H1 (cell line): ENCODE results near the gene SLC25A48. TPM values are rescaled to one million over a fixed set of nuclear protein-coding genes. Genes with fewer than 3 reads are reported as not detected.

Experiments used
- CTBP2 ChIP-seq: IDR thresholded peaks from 2 replicates; pipeline ENCODE4 v1.7.0; 2011; ENCODE audit warnings: borderline replicate concordance, mild to moderate bottlenecking, moderate library complexity, mixed read lengths, low read length; ENCODE audit not compliant: insufficient read depth, insufficient read length
- EP300 ChIP-seq, 2 experiments: IDR thresholded peaks; 1 replicate in 1 of 2; 2 replicates in 1 of 2; pipeline ENCODE4 v1.6.1; 2011 to 2012; ENCODE audit warnings: low read depth in 2 of 2, low read length in 2 of 2, mild to moderate bottlenecking in 2 of 2, borderline replicate concordance in 1 of 2, inconsistent platforms in 1 of 2, moderate library complexity in 1 of 2
- GTF2F1 ChIP-seq: IDR thresholded peaks from 2 replicates; pipeline ENCODE4 v1.6.1; 2012; ENCODE audit warnings: low read depth, low read length, improper control_type of control experiment, borderline replicate concordance
- KDM1A ChIP-seq: fragments of 200-600, 300-600 bp; sonication (generic); IDR thresholded peaks from 2 replicates; pipeline ENCODE4 v1.7.1; 2016; ENCODE audit warnings: mild to moderate bottlenecking, low read length, borderline replicate concordance
- MAFK ChIP-seq: IDR thresholded peaks from 2 replicates; pipeline ENCODE4 v1.6.1; 2012; ENCODE audit warnings: low read depth, mild to moderate bottlenecking, improper control_type of control experiment, low read length
- SIX5 ChIP-seq: IDR thresholded peaks from 2 replicates; pipeline ENCODE4 v1.6.1; 2011; ENCODE audit warnings: mild to moderate bottlenecking, low read depth, low read length
- YY1 ChIP-seq: IDR thresholded peaks from 2 replicates; pipeline ENCODE4 v1.6.1; 2011; ENCODE audit warnings: low read depth, mild to moderate bottlenecking, low read length
- ZNF274 ChIP-seq: IDR thresholded peaks from 2 replicates; pipeline ENCODE4 v1.7.0; 2012; ENCODE audit warnings: low read length, borderline replicate concordance; ENCODE audit errors: extremely low read depth
- polyA plus RNA-seq, 7 experiments: library from polyadenylated mRNA; depleted of rRNA in 3 of 7; stranded (reverse) in 5 of 7; unstranded in 2 of 7; fragments of >200 nt in 5 of 7; fragments of 200-250 nt in 2 of 7; gene quantifications; 1 replicate in 5 of 7; 2 replicates in 1 of 7; 4 replicates in 1 of 7; pipeline versions ENCODE4 v1.2.1 to v1.2.3, GENCODE V29; 2011 to 2013; ENCODE audit warnings: missing spikeins in 2 of 7, mixed read lengths in 2 of 7
- total RNA-seq: library from RNA; stranded (reverse); fragmentation: NEBNext Ultra II Directional; extraction: Animal tissue kit (Norgen Biotek cat#: 25700); gene quantifications from 2 replicates; pipeline ENCODE4 v1.2.1, GENCODE V29; 2021

SLC25A48 gene
- total and polyA plus RNA-seq, 2 of the 8 experiments (the other 6 are each of a cell fraction or from before 2014, with no cell fraction given): 1.3 to 1.8 TPM

DNA sequence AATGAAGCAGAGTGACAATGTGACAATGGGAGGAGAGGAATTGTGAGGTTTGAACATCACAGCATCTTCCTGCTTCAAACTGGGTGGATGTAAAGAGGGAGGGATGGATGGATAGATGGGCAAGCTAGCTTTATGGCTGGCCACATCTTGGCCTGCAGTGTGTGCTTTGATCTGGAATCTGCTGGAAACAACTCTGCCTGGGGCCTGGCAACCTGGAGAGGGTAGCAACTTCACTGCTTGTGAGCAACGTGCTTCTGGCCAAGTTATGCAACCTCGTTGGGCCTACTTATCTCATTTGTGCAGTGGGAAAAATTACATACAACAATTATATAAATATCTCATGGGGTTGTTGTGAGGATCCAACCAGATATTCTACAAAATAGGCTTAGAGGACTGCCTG is 55.8 kb downstream of the SLC25A48 start (continued):
- TF ChIP-seq CTBP2 (no peak), KDM1A (no peak), GTF2F1 (no peak), MAFK (no peak), SIX5 (no peak), YY1 (no peak), EP300 (IDR thresholded peaks at IDR 0.05; ENCODE audit: borderline replicate concordance in 1 of 2, low read depth in 2 of 2, low read length in 2 of 2) (no peak), ZNF274 (no peak)
